Mucosa of descending colon (tissue), 3 donors: ENCODE measurements around the gene ANKRD10. TPM values are rescaled to one million over a fixed set of nuclear protein-coding genes. Genes with fewer than 3 reads are reported as not detected.

Experiments used
- ATAC-seq: fragments of 200-7000 bp; cut with Tn5 transposase; one replicate; pipeline ENCODE4 v1.9.1; 2020; ENCODE audit warnings: mild to moderate bottlenecking, moderate library complexity
- DNase-seq, 3 donors: peaks; one replicate each; pipeline ENCODE4 v3.0.0-alpha.2; 2020
- H3K36me3 ChIP-seq: fragments of 200-600 bp; one replicate; pipeline ENCODE4 v1.8.0; 2021; ENCODE audit warnings: low read depth, mild to moderate bottlenecking
- H3K4me1 ChIP-seq: fragments of 200-600 bp; one replicate; pipeline ENCODE4 v1.8.0; 2021; ENCODE audit warnings: low read depth, mild to moderate bottlenecking
- H3K4me3 ChIP-seq: fragments of 200-600 bp; one replicate; pipeline ENCODE4 v1.8.0; 2021; ENCODE audit warnings: mild to moderate bottlenecking
- H3K9me3 ChIP-seq: fragments of 200-600 bp; one replicate; pipeline ENCODE4 v1.8.0; 2021; ENCODE audit warnings: mild to moderate bottlenecking
- intact Hi-C, 2 donors: fragments of 100-400 bp; cut with DNase I in 1 of 2; cut with micrococcal nuclease in 1 of 2; formaldehyde crosslinking; loops; one replicate each; pipeline versions ENCODE4 v1.11.0 to v1.11.1; 2022; cut with DNase I, micrococcal nuclease
- total RNA-seq, 3 donors: library from RNA; stranded (reverse); fragmentation: NEBNext Ultra II Directional in 2 of 3; extraction: Animal tissue kit (Norgen Biotek cat#: 25700) in 2 of 3; gene quantifications; one replicate each; pipeline versions ENCODE4 v1.2.1 to v1.2.4, GENCODE V29; 2021 to 2023
- TF ChIP-seq, protein P1 (sequence below): fragments of 200-600 bp; IDR thresholded peaks from one replicate; pipeline ENCODE4 v1.8.0; 2022; ENCODE audit warnings: antibody characterized with exemption, mild to moderate bottlenecking
- donor health status: DM: no; HTN: no; CAD: no; lungs with moderate emphysema.
- donor health status: DM: no; HTN: no; CAD: no.
- donor health status: DM: no; HTN: yes; CAD: no.

Gene ANKRD10
- total RNA-seq, 3 donors from 2014 or later = 120 to 157 (median 155) TPM

DNA sequence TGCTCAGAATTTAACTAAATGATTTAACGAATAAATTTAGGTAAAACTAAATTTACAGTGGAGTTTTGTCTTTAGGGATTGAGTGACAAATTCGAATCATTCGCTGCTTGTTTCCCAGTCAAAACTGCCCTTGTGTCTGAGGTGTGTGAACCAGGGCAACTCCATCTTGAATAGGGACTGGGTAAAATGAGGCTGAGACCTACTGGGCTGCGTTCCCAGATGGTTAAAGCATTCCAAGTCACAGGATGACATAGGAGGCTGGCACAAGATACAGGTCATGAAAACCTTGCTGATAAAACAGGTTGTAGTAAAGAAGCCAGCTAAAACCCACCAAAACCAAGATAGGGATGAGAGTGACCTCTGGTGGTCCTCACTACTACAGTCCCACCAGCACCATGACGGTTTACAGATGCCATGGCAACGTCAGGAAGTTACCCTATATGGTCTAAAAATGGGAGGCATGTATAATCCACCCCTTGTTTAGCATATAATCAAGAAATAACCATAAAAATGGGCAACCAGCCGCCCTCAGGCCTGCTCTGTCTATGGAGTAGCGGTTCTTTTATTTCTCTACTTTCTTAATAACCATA, 10.2 kb upstream of the ANKRD10 start:
- Histone ChIP-seq H3K9me3 (no peaks in the 10 kb centered on the region), H3K4me3 (no peak overlapping the region), H3K4me1 (no peaks in the 10 kb centered on the region), H3K36me3 (no peaks in the 10 kb centered on the region)
- DNase-seq (no peak), ATAC-seq (no peak)
- intact Hi-C loops = no loop called here
- TF ChIP-seq, protein P1, sequence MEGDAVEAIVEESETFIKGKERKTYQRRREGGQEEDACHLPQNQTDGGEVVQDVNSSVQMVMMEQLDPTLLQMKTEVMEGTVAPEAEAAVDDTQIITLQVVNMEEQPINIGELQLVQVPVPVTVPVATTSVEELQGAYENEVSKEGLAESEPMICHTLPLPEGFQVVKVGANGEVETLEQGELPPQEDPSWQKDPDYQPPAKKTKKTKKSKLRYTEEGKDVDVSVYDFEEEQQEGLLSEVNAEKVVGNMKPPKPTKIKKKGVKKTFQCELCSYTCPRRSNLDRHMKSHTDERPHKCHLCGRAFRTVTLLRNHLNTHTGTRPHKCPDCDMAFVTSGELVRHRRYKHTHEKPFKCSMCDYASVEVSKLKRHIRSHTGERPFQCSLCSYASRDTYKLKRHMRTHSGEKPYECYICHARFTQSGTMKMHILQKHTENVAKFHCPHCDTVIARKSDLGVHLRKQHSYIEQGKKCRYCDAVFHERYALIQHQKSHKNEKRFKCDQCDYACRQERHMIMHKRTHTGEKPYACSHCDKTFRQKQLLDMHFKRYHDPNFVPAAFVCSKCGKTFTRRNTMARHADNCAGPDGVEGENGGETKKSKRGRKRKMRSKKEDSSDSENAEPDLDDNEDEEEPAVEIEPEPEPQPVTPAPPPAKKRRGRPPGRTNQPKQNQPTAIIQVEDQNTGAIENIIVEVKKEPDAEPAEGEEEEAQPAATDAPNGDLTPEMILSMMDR = no peak

DNA sequence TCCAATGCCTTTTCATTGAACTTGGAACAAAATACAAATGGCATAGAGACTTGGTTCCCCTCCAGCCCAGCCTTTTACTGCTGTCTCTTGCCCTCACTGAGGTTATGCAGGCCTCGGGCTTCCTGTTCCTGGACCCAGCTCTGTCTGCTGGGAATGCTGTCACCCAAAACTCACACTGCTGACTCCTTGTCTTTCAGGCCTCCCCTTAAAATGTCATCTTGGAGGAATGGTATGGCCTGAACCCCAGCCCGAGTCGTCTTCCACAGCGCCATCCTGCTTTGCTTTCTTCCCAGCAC, 9.7 kb upstream of the ANKRD10 start:
- no peak for DNase-seq
- TF ChIP-seq, protein P1 = no peak

DNA sequence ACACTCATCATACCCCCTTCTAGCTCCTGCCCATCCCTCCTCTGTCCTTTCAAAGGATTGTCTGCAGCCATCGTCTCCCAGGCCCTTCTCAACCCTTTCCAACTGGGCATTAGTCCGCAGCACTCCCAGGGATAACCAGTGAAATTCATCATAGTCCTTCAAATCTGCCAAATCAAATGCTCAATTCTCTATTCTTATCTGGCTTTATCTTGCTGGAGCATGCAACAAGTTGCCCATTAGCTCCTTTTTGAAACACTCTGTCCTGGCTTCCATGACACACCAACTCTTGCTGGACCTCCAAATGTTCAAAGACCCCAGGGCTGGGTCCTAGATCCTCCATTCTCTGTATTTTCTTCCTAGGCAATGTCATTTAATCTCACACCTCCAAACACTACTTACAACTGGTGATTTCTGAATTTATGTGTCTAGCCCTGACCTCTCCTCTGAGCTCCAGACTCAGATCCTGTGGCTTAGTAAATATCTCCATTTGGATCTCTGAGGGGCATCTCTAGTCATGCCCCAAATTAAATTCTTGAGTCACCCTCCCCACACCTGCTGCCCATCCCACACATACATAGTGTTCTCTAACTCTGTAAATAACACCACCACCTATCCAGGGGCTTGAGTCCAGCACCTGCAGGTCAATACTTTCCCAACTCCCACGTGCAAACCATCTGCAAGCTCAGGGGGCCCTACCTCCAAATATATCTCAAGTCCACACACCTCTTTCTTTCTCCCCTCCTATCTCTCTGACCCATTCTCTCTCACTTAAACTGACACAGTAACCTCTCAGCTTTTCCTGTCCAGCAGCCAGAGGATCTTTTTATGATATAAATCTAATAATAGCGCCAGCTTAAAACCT, 9.1 kb upstream of the ANKRD10 start:
- Histone ChIP-seq H3K9me3 (no peaks in the 10 kb centered on the region), H3K36me3 (no peaks in the 10 kb centered on the region), H3K4me3 (no peak overlapping the region), H3K4me1 (no peaks in the 10 kb centered on the region)
- ATAC-seq = no peak
- TF ChIP-seq, protein P1 = no peak
- intact Hi-C loops = no loop called here
- no peak for DNase-seq

More for the DNA sequence above, 9.7 kb upstream of the ANKRD10 start:
- no peaks in the 10 kb centered on the region for H3K36me3 ChIP-seq
- intact Hi-C loops = no loop called here
- no peak overlapping the region for H3K4me3 ChIP-seq
- no peak for ATAC-seq
- no peaks in the 10 kb centered on the region for H3K4me1 ChIP-seq
- H3K9me3 ChIP-seq = no peaks in the 10 kb centered on the region

DNA sequence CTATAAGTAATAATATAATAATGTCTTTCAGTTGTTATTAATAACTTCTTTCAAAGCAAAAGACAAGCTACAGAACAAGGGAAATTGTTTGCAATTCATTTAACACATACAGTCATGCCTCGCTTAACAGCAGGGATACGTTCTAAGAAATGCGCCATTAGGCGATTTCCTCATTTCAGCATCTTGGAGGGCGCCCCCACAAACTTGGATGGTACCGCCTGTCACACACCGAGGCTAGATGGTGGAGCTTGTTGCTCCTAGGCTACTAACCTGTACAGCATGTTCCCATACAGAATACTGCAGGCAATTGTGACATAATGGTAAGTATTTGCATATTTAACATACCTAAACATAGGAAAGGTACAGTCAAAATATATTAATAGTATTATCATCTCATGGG, 8.2 kb upstream of the ANKRD10 start:
- no peak for DNase-seq
- no peaks in the 10 kb centered on the region for H3K36me3 ChIP-seq
- TF ChIP-seq, protein P1 = no peak
- no peaks in the 10 kb centered on the region for H3K4me1 ChIP-seq
- intact Hi-C loops = no loop called here
- no peak for ATAC-seq
- H3K9me3 ChIP-seq = no peaks in the 10 kb centered on the region
- no peak overlapping the region for H3K4me3 ChIP-seq

DNA sequence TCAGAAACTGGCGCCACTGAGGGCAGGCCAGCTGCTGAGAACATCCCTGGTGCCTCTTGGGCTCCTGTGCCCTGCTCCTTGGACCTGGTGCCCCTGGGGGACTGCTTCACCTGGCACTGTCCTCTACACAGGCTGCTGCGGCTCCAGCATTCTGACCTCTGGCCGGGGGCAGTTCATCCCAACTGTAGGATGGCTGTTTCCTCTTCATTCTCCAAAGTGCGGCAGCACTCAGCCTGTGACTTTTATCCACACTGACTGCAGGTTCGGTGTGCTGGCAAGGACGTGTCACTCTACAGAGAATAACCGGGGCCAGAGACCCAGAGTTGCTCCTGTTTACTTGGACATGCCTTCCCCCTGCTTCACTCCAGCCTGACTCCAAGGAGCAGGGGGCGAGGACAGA, 7.6 kb upstream of the ANKRD10 start:
- ATAC-seq (no peak), DNase-seq (no peak)
- H3K4me3 ChIP-seq = no peak overlapping the region
- TF ChIP-seq, protein P1 = no peak
- no peaks in the 10 kb centered on the region for H3K36me3 ChIP-seq
- no peaks in the 10 kb centered on the region for H3K9me3 ChIP-seq
- intact Hi-C loops = no loop called here
- H3K4me1 ChIP-seq = no peaks in the 10 kb centered on the region
